ENCODE measurements around the gene RTN1. TPM values are rescaled to one million over a fixed set of nuclear protein-coding genes. Genes with fewer than 3 reads are reported as not detected.

RTN1 gene
- total RNA-seq, 4 donors from 2014 or later = 5.0 to 7.0 (median 5.7) TPM

- no peaks in the 10 kb centered on the region for H3K27me3 ChIP-seq
- no peak for DNase-seq
- H3K36me3 ChIP-seq = no peaks in the 10 kb centered on the region
- no peak overlapping the region for H3K27ac ChIP-seq
- H3K4me3 ChIP-seq = no peak overlapping the region
- no peaks in the 10 kb centered on the region for H3K9me3 ChIP-seq
- no peaks in the 10 kb centered on the region for H3K4me1 ChIP-seq
- no peak for TF ChIP-seq POLR2A (IDR thresholded peaks at IDR 0.05)
- TF ChIP-seq, protein P1, sequence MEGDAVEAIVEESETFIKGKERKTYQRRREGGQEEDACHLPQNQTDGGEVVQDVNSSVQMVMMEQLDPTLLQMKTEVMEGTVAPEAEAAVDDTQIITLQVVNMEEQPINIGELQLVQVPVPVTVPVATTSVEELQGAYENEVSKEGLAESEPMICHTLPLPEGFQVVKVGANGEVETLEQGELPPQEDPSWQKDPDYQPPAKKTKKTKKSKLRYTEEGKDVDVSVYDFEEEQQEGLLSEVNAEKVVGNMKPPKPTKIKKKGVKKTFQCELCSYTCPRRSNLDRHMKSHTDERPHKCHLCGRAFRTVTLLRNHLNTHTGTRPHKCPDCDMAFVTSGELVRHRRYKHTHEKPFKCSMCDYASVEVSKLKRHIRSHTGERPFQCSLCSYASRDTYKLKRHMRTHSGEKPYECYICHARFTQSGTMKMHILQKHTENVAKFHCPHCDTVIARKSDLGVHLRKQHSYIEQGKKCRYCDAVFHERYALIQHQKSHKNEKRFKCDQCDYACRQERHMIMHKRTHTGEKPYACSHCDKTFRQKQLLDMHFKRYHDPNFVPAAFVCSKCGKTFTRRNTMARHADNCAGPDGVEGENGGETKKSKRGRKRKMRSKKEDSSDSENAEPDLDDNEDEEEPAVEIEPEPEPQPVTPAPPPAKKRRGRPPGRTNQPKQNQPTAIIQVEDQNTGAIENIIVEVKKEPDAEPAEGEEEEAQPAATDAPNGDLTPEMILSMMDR (IDR thresholded peaks at IDR 0.05) = no peak
These were observed 84.9 kb downstream of the RTN1 start for GRCh38 chr14:59785629-59786028.

GRCh38 chr14:59782760-59783159 is 87.8 kb downstream of the RTN1 start:
- Histone ChIP-seq H3K4me1 (no peaks in the 10 kb centered on the region), H3K27ac (no peak overlapping the region), H3K36me3 (no peaks in the 10 kb centered on the region), H3K9me3 (no peaks in the 10 kb centered on the region), H3K4me3 (no peak overlapping the region), H3K27me3 (no peaks in the 10 kb centered on the region)
- DNase-seq = no peak
- TF ChIP-seq POLR2A (IDR thresholded peaks at IDR 0.05) = no peak
- TF ChIP-seq, protein P1 (IDR thresholded peaks at IDR 0.05) = no peak

DNA sequence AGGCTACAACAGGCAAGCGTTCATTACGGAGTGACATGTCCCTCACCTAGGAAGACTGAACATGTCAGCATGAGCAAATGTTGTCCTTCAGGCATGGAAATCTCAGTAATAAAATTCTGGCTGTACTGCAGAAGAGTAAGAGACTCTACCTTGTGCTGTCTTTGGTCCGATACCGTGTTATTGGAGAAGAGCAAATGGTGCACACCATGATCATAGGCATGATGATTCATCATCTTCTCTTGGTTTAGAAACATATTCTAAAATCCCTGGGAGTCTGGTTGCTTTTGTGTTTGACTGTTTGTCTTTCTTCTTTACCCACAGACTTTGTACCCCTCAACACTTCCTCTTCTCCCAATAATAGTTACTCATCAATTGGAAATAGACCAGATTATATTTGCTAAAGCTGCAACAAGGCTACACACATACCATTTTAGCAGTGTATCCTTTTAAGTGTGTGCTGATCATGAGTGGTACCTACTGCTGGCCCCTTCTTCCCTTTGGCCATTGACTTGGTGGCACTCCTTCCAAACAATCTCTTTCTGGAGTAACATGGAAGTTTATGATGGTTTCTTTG is 93.5 kb downstream of the RTN1 start:
- Histone ChIP-seq H3K36me3 (no peaks in the 10 kb centered on the region), H3K27me3 (no peaks in the 10 kb centered on the region), H3K4me1 (no peaks in the 10 kb centered on the region), H3K9me3 (no peaks in the 10 kb centered on the region), H3K27ac (no peak overlapping the region), H3K4me3 (no peak overlapping the region)
- DNase-seq = no peak
- TF ChIP-seq POLR2A (IDR thresholded peaks at IDR 0.05) = no peak
- TF ChIP-seq, protein P1 (IDR thresholded peaks at IDR 0.05) = no peak

DNA sequence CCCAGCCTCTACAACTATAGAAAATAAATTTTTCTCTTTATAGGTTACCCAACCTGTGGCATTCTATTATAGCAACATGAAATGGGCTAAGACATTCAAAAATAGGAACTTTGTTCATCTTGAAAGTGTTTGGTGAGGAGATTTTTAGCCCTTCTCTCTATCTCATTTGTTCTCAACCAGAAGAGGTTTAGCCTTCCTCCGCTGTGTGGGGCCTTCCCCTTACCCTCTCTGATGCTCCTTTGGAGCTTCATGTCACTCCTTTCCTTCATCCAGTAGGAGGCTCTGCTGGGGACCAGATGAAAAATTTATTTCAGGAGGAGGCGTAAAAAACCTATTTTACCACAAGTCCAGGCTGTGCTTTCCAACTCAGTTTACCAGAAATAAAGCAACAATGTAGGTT is 94.1 kb downstream of the RTN1 start:
- Histone ChIP-seq H3K4me3 (no peak overlapping the region), H3K36me3 (no peaks in the 10 kb centered on the region), H3K27ac (no peak overlapping the region), H3K4me1 (no peaks in the 10 kb centered on the region), H3K9me3 (no peaks in the 10 kb centered on the region), H3K27me3 (no peaks in the 10 kb centered on the region)
- TF ChIP-seq POLR2A (IDR thresholded peaks at IDR 0.05) = no peak
- TF ChIP-seq, protein P1 (IDR thresholded peaks at IDR 0.05) = no peak
- no peak for DNase-seq

DNA sequence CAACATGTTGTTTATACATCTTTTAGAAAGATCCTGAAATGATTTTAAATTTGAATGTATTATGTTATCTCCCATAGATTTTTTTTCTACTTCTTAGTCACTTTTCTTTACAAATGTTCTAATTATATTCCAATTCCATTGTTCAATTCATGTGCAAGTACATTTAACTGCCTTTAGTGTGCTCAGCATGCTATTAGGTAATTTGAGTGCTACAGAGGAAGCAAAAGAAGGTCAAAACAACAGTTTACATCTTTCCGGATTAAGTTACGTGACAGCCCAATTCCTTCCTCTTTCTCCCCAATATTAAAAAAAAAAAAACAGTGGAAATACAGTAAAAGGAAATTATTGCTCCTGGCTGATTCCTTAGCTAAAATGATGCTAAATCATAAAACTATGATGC is 98.3 kb downstream of the RTN1 start:
- H3K4me1 ChIP-seq = no peaks in the 10 kb centered on the region
- no peak overlapping the region for H3K4me3 ChIP-seq
- no peak for DNase-seq
- H3K27ac ChIP-seq = no peak overlapping the region
- no peaks in the 10 kb centered on the region for H3K27me3 ChIP-seq
- no peaks in the 10 kb centered on the region for H3K36me3 ChIP-seq
- TF ChIP-seq, protein P1 (IDR thresholded peaks at IDR 0.05) = no peak
- no peak for TF ChIP-seq POLR2A (IDR thresholded peaks at IDR 0.05)
- no peaks in the 10 kb centered on the region for H3K9me3 ChIP-seq

- DNase-seq = no peak
- Histone ChIP-seq H3K36me3 (no peaks in the 10 kb centered on the region), H3K4me3 (no peak overlapping the region), H3K9me3 (no peaks in the 10 kb centered on the region), H3K4me1 (no peaks in the 10 kb centered on the region), H3K27ac (no peak overlapping the region), H3K27me3 (no peaks in the 10 kb centered on the region)
- TF ChIP-seq POLR2A (IDR thresholded peaks at IDR 0.05) = no peak
- TF ChIP-seq, protein P1 (IDR thresholded peaks at IDR 0.05) = no peak
These were observed 99.0 kb downstream of the RTN1 start for GRCh38 chr14:59771577-59771976.

Measured in Peyer's patch (tissue), 4 donors.